Measurements from ENCODE around the gene PIEZO2.
A peak's percentile ranks its signal among the peaks of the same experiment; 100 is the strongest.

Gene PIEZO2

GRCh38 chr18:11163665-11164064 lies 14.3 kb upstream of the PIEZO2 start:
- H3K27ac ChIP-seq (ENCODE audit: low read depth, low read length): no peak overlapping the region
- no peak overlapping the region for H3K4me3 ChIP-seq (ENCODE audit: low read length)
- H3K36me3 ChIP-seq (ENCODE audit: control insufficient read depth, insufficient read depth, low read length): no peaks in the 10 kb centered on the region
- H3K9ac ChIP-seq (ENCODE audit: low read length): no peak overlapping the region
- no peaks in the 10 kb centered on the region for H3K4me1 ChIP-seq (ENCODE audit: control insufficient read depth, insufficient read depth, low read length)
- no peaks in the 10 kb centered on the region for H3K27me3 ChIP-seq (ENCODE audit: control insufficient read depth, insufficient read depth, low read length)

GRCh38 chr18:11162889-11163288 lies 13.5 kb upstream of the PIEZO2 start:
- Histone ChIP-seq H3K27me3 (ENCODE audit: control insufficient read depth, insufficient read depth, low read length) (no peaks in the 10 kb centered on the region), H3K4me3 (ENCODE audit: low read length) (no peak overlapping the region), H3K36me3 (ENCODE audit: control insufficient read depth, insufficient read depth, low read length) (no peaks in the 10 kb centered on the region), H3K9ac (ENCODE audit: low read length) (no peak overlapping the region), H3K27ac (ENCODE audit: low read depth, low read length) (no peak overlapping the region), H3K4me1 (ENCODE audit: control insufficient read depth, insufficient read depth, low read length) (no peaks in the 10 kb centered on the region)

DNA sequence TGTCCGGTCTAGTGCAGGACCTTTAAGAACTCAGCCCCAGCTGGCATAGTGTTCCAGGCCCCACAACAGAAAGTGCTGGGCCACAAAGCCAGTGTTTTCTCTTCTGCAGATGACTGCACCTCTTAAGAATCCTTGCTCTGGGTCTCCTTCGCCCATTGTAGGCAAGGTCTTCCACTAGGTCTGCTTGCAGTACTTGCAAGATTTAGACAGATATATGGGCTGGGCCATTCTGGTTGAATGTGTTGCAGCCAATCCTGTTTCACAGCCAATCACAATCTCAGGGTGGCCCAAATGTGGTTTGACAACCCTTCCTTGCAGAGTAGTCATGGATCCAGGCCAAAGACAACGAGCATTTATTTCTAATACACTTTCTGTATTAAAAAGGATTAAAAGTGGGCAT lies 13.1 kb upstream of the PIEZO2 start:
- Histone ChIP-seq H3K27me3 (ENCODE audit: control insufficient read depth, insufficient read depth, low read length) (no peaks in the 10 kb centered on the region), H3K4me1 (ENCODE audit: control insufficient read depth, insufficient read depth, low read length) (no peaks in the 10 kb centered on the region)

GRCh38 chr18:11160313-11160712 lies 10.9 kb upstream of the PIEZO2 start:
- no peak overlapping the region for H3K4me3 ChIP-seq (ENCODE audit: low read length)
- no peak overlapping the region for H3K27ac ChIP-seq (ENCODE audit: low read depth, low read length)
- no peaks in the 10 kb centered on the region for H3K36me3 ChIP-seq (ENCODE audit: control insufficient read depth, insufficient read depth, low read length)
- H3K4me1 ChIP-seq (ENCODE audit: control insufficient read depth, insufficient read depth, low read length): no peaks in the 10 kb centered on the region
- no peaks in the 10 kb centered on the region for H3K27me3 ChIP-seq (ENCODE audit: control insufficient read depth, insufficient read depth, low read length)
- H3K9ac ChIP-seq (ENCODE audit: low read length): no peak overlapping the region

More for the DNA sequence above, 13.1 kb upstream of the PIEZO2 start:
- no peak overlapping the region for H3K27ac ChIP-seq (ENCODE audit: low read depth, low read length)
- no peak overlapping the region for H3K4me3 ChIP-seq (ENCODE audit: low read length)
- no peaks in the 10 kb centered on the region for H3K36me3 ChIP-seq (ENCODE audit: control insufficient read depth, insufficient read depth, low read length)
- no peak overlapping the region for H3K9ac ChIP-seq (ENCODE audit: low read length)

GRCh38 chr18:11159844-11160243 lies 10.5 kb upstream of the PIEZO2 start:
- Histone ChIP-seq H3K27ac (ENCODE audit: low read depth, low read length) (no peak overlapping the region), H3K36me3 (ENCODE audit: control insufficient read depth, insufficient read depth, low read length) (no peaks in the 10 kb centered on the region), H3K27me3 (ENCODE audit: control insufficient read depth, insufficient read depth, low read length) (no peaks in the 10 kb centered on the region), H3K4me1 (ENCODE audit: control insufficient read depth, insufficient read depth, low read length) (no peaks in the 10 kb centered on the region), H3K4me3 (ENCODE audit: low read length) (no peak overlapping the region), H3K9ac (ENCODE audit: low read length) (no peak overlapping the region)

- no peak overlapping the region for H3K9ac ChIP-seq (ENCODE audit: low read length)
- H3K27me3 ChIP-seq (ENCODE audit: control insufficient read depth, insufficient read depth, low read length): no peaks in the 10 kb centered on the region
- H3K36me3 ChIP-seq (ENCODE audit: control insufficient read depth, insufficient read depth, low read length): no peaks in the 10 kb centered on the region
- no peaks in the 10 kb centered on the region for H3K4me1 ChIP-seq (ENCODE audit: control insufficient read depth, insufficient read depth, low read length)
- H3K27ac ChIP-seq (ENCODE audit: low read depth, low read length): no peak overlapping the region
- H3K4me3 ChIP-seq (ENCODE audit: low read length): no peak overlapping the region
Observed at GRCh38 chr18:11156978-11157377, 7.6 kb upstream of the PIEZO2 start.

GRCh38 chr18:11155034-11155759 lies 5.8 kb upstream of the PIEZO2 start:
- Histone ChIP-seq H3K27ac (ENCODE audit: low read depth, low read length) (no peak overlapping the region), H3K4me1 (ENCODE audit: control insufficient read depth, insufficient read depth, low read length) (no peaks in the 10 kb centered on the region), H3K9ac (ENCODE audit: low read length) (no peak overlapping the region), H3K27me3 (ENCODE audit: control insufficient read depth, insufficient read depth, low read length) (no peaks in the 10 kb centered on the region), H3K36me3 (ENCODE audit: control insufficient read depth, insufficient read depth, low read length) (no peaks in the 10 kb centered on the region), H3K4me3 (ENCODE audit: low read length) (no peak overlapping the region)

GRCh38 chr18:11154368-11154989 lies 5.1 kb upstream of the PIEZO2 start:
- Histone ChIP-seq H3K9ac (ENCODE audit: low read length) (no peak overlapping the region), H3K36me3 (ENCODE audit: control insufficient read depth, insufficient read depth, low read length) (no peaks in the 10 kb centered on the region), H3K4me1 (ENCODE audit: control insufficient read depth, insufficient read depth, low read length) (no peaks in the 10 kb centered on the region), H3K27me3 (ENCODE audit: control insufficient read depth, insufficient read depth, low read length) (no peaks in the 10 kb centered on the region), H3K27ac (ENCODE audit: low read depth, low read length) (no peak overlapping the region), H3K4me3 (ENCODE audit: low read length) (no peak overlapping the region)

GRCh38 chr18:11153097-11153496 lies 3.7 kb upstream of the PIEZO2 start:
- Histone ChIP-seq H3K36me3 (ENCODE audit: control insufficient read depth, insufficient read depth, low read length) (no peaks in the 10 kb centered on the region), H3K4me1 (ENCODE audit: control insufficient read depth, insufficient read depth, low read length) (no peaks in the 10 kb centered on the region), H3K9ac (ENCODE audit: low read length) (no peak overlapping the region), H3K27ac (ENCODE audit: low read depth, low read length) (no peak overlapping the region), H3K4me3 (ENCODE audit: low read length) (no peak overlapping the region), H3K27me3 (ENCODE audit: control insufficient read depth, insufficient read depth, low read length) (peaks cover 5% of the 10 kb centered on the region)

GRCh38 chr18:11150271-11150615 lies 874 bp upstream of the PIEZO2 start:
- Histone ChIP-seq H3K27ac (ENCODE audit: low read depth, low read length) (no peak overlapping the region), H3K4me1 (ENCODE audit: control insufficient read depth, insufficient read depth, low read length) (no peaks in the 10 kb centered on the region), H3K4me3 (ENCODE audit: low read length) (no peak overlapping the region), H3K9ac (ENCODE audit: low read length) (no peak overlapping the region), H3K27me3 (ENCODE audit: control insufficient read depth, insufficient read depth, low read length) (peaks cover 7% of the 10 kb centered on the region), H3K36me3 (ENCODE audit: control insufficient read depth, insufficient read depth, low read length) (no peaks in the 10 kb centered on the region)

GRCh38 chr18:11148680-11149440 lies 509 bp downstream of the PIEZO2 start:
- peaks cover 7% of the 10 kb centered on the region for H3K27me3 ChIP-seq (ENCODE audit: control insufficient read depth, insufficient read depth, low read length)
- H3K36me3 ChIP-seq (ENCODE audit: control insufficient read depth, insufficient read depth, low read length): no peaks in the 10 kb centered on the region
- H3K27ac ChIP-seq (ENCODE audit: low read depth, low read length): no peak overlapping the region
- H3K4me3 ChIP-seq (ENCODE audit: low read length): peak overlapping the region; percentile 57
- H3K4me1 ChIP-seq (ENCODE audit: control insufficient read depth, insufficient read depth, low read length): no peaks in the 10 kb centered on the region
- H3K9ac ChIP-seq (ENCODE audit: low read length): no peak overlapping the region

GRCh38 chr18:11147962-11148679 lies 1.2 kb downstream of the PIEZO2 start:
- Histone ChIP-seq H3K27ac (ENCODE audit: low read depth, low read length) (no peak overlapping the region), H3K9ac (ENCODE audit: low read length) (no peak overlapping the region), H3K36me3 (ENCODE audit: control insufficient read depth, insufficient read depth, low read length) (no peaks in the 10 kb centered on the region), H3K4me3 (ENCODE audit: low read length) (peak overlapping the region; percentile 52), H3K4me1 (ENCODE audit: control insufficient read depth, insufficient read depth, low read length) (no peaks in the 10 kb centered on the region), H3K27me3 (ENCODE audit: control insufficient read depth, insufficient read depth, low read length) (peaks cover 7% of the 10 kb centered on the region)

Measured in rectal smooth muscle tissue (tissue), 1 donor.